ENCODE measurements around the gene CTR9.

DNA sequence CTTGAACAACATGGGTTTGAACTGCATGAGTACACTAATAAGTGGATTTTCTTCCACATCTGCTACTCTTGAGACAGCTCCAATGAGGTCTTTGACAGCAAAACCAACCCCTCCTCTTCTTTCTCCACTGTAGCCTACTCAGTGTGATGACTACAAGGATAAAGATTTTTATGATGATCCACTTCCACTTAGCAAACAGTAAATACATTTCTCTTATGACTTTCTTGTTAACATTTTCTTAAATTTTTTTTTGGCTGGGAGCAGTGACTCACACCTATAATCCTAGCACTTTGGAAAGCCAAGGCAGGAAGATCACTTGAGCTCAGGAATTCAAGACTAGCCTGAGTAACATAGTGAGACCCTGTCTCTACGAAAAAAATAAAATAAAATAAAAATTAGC lies 67.5 kb downstream of the CTR9 start:
- TF ChIP-seq CTCF (IDR thresholded peaks at IDR 0.05) (no peak), POLR2AphosphoS5 (IDR thresholded peaks at IDR 0.05) (no peak), EP300 (IDR thresholded peaks at IDR 0.05) (no peak), POLR2A (IDR thresholded peaks at IDR 0.05) (no peak)

Data from suprapubic skin (tissue), 4 donors.